IMR-90 (cell line): ENCODE data around the gene ZDHHC12. TPM values are rescaled to one million over a fixed set of nuclear protein-coding genes. Genes with fewer than 3 reads are reported as not detected.
A peak's percentile ranks its signal among the peaks of the same experiment; 100 is the strongest.

Experiments
- ATAC-seq: fragments of 200-7000 bp; cut with Tn5 transposase; 2 replicates; pipeline ENCODE4 v1.9.1; 2020; ENCODE audit warnings: low read depth, mild to moderate bottlenecking, moderate library complexity
- BruUV-seq: library from RNA; stranded (reverse); fragments of 400-500 nt; replicated peaks from 2 replicates; lab custom pipeline; 2021; lab: Mats Ljungman, UMichigan
- CTCF ChIA-PET: fragments of 300-600 bp; formaldehyde crosslinking; extraction: SDS; loops from one replicate; lab custom pipeline; 2021; ENCODE audit warnings: antibody characterized with exemption; lab: Yijun Ruan, JAX
- POLR2A ChIA-PET: fragments of 300-600 bp; sonication (Branson Sonifier 250); formaldehyde crosslinking; loops from one replicate; lab custom pipeline; 2022; ENCODE audit warnings: antibody characterized with exemption; ENCODE audit not compliant: unreplicated experiment; lab: Charles Lee
- DNase-seq: peaks from one replicate; pipeline ENCODE4 v3.0.0; 2013
- H2AFZ ChIP-seq: replicated peaks from 2 replicates; pipeline ENCODE3; 2013; ENCODE audit warnings: low read length, mild to moderate bottlenecking; ENCODE audit not compliant: poor library complexity
- H2AK5ac ChIP-seq: 2 replicates; pipeline ENCODE4 v1.6.1; 2013; ENCODE audit warnings: low read depth, low read length, inconsistent platforms
- H2AK9ac ChIP-seq: replicated peaks from 2 replicates; pipeline ENCODE3; 2013; ENCODE audit warnings: mild to moderate bottlenecking, low read depth, low read length, moderate library complexity; ENCODE audit not compliant: poor library complexity
- H2BK120ac ChIP-seq: 2 replicates; pipeline ENCODE4 v1.6.1; 2013; ENCODE audit warnings: low read depth, low read length, inconsistent platforms
- H2BK15ac ChIP-seq: 3 replicates; pipeline ENCODE4 v1.6.1; 2013; ENCODE audit warnings: low read depth, low read length, inconsistent platforms
- H2BK20ac ChIP-seq: 2 replicates; pipeline ENCODE4 v1.6.1; 2013; ENCODE audit warnings: low read depth, mild to moderate bottlenecking, inconsistent platforms, low read length, moderate library complexity
- H2BK5ac ChIP-seq: 2 replicates; pipeline ENCODE4 v1.6.1; 2013; ENCODE audit warnings: mild to moderate bottlenecking, low read depth, low read length, inconsistent platforms; ENCODE audit not compliant: poor library complexity, severe bottlenecking
- H3K14ac ChIP-seq: replicated peaks from 2 replicates; pipeline ENCODE4 v1.6.1; 2013; ENCODE audit warnings: low read depth, low read length, inconsistent platforms
- H3K18ac ChIP-seq: 2 replicates; pipeline ENCODE4 v1.6.1; 2013; ENCODE audit warnings: low read depth, low read length, control low read depth
- H3K23ac ChIP-seq: 2 replicates; pipeline ENCODE4 v1.6.1; 2013; ENCODE audit warnings: low read depth, low read length, inconsistent platforms
- H3K27ac ChIP-seq: 2 replicates; pipeline ENCODE4 v1.5.1; 2013; ENCODE audit warnings: mild to moderate bottlenecking, control low read depth, low read length; ENCODE audit not compliant: insufficient read depth
- H3K27me3 ChIP-seq: 2 replicates; pipeline ENCODE4 v1.6.1; 2013; ENCODE audit warnings: low read length; ENCODE audit not compliant: control insufficient read depth, insufficient read depth
- H3K36me3 ChIP-seq: 2 replicates; pipeline ENCODE4 v1.6.1; 2013; ENCODE audit warnings: low read length, mixed read lengths; ENCODE audit not compliant: control insufficient read depth, insufficient read depth
- H3K4ac ChIP-seq: 2 replicates; pipeline ENCODE4 v1.6.1; 2013; ENCODE audit warnings: low read depth, low read length, inconsistent platforms
- H3K4me1 ChIP-seq: 2 replicates; pipeline ENCODE4 v1.6.1; 2013; ENCODE audit warnings: low read length, mixed read lengths; ENCODE audit not compliant: control insufficient read depth, insufficient read depth
- H3K4me2 ChIP-seq: 2 replicates; pipeline ENCODE4 v1.6.1; 2013; ENCODE audit warnings: low read depth, mild to moderate bottlenecking, control low read depth, low read length, moderate library complexity
- H3K4me3 ChIP-seq: 2 replicates; pipeline ENCODE4 v1.5.1; 2013; ENCODE audit warnings: low read depth, mild to moderate bottlenecking, control low read depth, low read length, moderate library complexity; ENCODE audit not compliant: insufficient read depth
- H3K56ac ChIP-seq: 2 replicates; pipeline ENCODE4 v1.6.1; 2013; ENCODE audit warnings: low read length, inconsistent platforms; ENCODE audit not compliant: insufficient read depth; ENCODE audit errors: extremely low read depth
- H3K79me1 ChIP-seq, 2 experiments: 2 replicates each; pipeline ENCODE4 v1.6.1; 2013; ENCODE audit warnings: low read length in 2 of 2, inconsistent platforms in 1 of 2, low read depth in 1 of 2
- H3K9ac ChIP-seq: 2 replicates; pipeline ENCODE4 v1.6.1; 2013; ENCODE audit warnings: low read depth, low read length, control low read depth
- H3K9me1 ChIP-seq: 2 replicates; pipeline ENCODE4 v1.6.1; 2013; ENCODE audit warnings: low read length, inconsistent platforms; ENCODE audit not compliant: insufficient read depth
- H3K9me3 ChIP-seq: 2 replicates; pipeline ENCODE4 v1.6.1; 2013; ENCODE audit warnings: low read length; ENCODE audit not compliant: control insufficient read depth, insufficient read depth
- H4K20me1 ChIP-seq: 2 replicates; pipeline ENCODE4 v1.6.1; 2013; ENCODE audit warnings: low read length, inconsistent platforms; ENCODE audit not compliant: insufficient read depth
- H4K5ac ChIP-seq: 2 replicates; pipeline ENCODE4 v1.6.1; 2013; ENCODE audit warnings: mild to moderate bottlenecking, low read depth, low read length, control low read depth
- H4K8ac ChIP-seq, 2 experiments: 2 replicates each; pipeline ENCODE4 v1.6.1; 2013; ENCODE audit warnings: low read depth in 2 of 2, low read length in 2 of 2, control low read depth in 1 of 2, inconsistent platforms in 1 of 2
- H4K91ac ChIP-seq: 2 replicates; pipeline ENCODE4 v1.6.1; 2013; ENCODE audit warnings: low read depth, low read length, inconsistent platforms; ENCODE audit not compliant: insufficient read depth
- BHLHE40 ChIP-seq: fragments of 150-350 bp; IDR thresholded peaks from 2 replicates; pipeline ENCODE4 v1.6.1; 2016; ENCODE audit warnings: mild to moderate bottlenecking, low read depth, low read length
- CEBPB ChIP-seq: IDR thresholded peaks from 2 replicates; pipeline ENCODE4 v1.6.1; 2012; ENCODE audit warnings: low read depth, low read length, improper control_type of control experiment
- CHD1 ChIP-seq: IDR thresholded peaks from 2 replicates; pipeline ENCODE4 v1.6.1; 2012; ENCODE audit warnings: low read depth, low read length, improper control_type of control experiment
- CTCF ChIP-seq: conservative IDR thresholded peaks from 2 replicates; pipeline ENCODE4 v1.5.1; 2012; ENCODE audit warnings: mild to moderate bottlenecking, low read depth, low read length, improper control_type of control experiment
- ELK1 ChIP-seq: fragments of 150-350 bp; IDR thresholded peaks from 2 replicates; pipeline ENCODE4 v1.6.1; 2016; ENCODE audit warnings: low read depth, mild to moderate bottlenecking, low read length, moderate library complexity, borderline replicate concordance
- FOS ChIP-seq: fragments of 150-350 bp; IDR thresholded peaks from 2 replicates; pipeline ENCODE4 v1.6.1; 2016; ENCODE audit warnings: low read depth, low read length
- MAFK ChIP-seq: IDR thresholded peaks from 2 replicates; pipeline ENCODE4 v1.6.1; 2012; ENCODE audit warnings: low read depth, low read length, improper control_type of control experiment
- MAZ ChIP-seq: IDR thresholded peaks from 2 replicates; pipeline ENCODE4 v1.6.1; 2012; ENCODE audit warnings: low read depth, mild to moderate bottlenecking, low read length, improper control_type of control experiment, moderate library complexity, borderline replicate concordance
- MXI1 ChIP-seq: IDR thresholded peaks from 2 replicates; pipeline ENCODE4 v1.6.1; 2012; ENCODE audit warnings: low read depth, mild to moderate bottlenecking, low read length, moderate library complexity, borderline replicate concordance
- POLR2A ChIP-seq: IDR thresholded peaks from 2 replicates; pipeline ENCODE4 v1.6.1; 2012; ENCODE audit warnings: mild to moderate bottlenecking, low read depth, low read length
- RCOR1 ChIP-seq: IDR thresholded peaks from 2 replicates; pipeline ENCODE4 v1.6.1; 2012; ENCODE audit warnings: mild to moderate bottlenecking, low read length, improper control_type of control experiment; ENCODE audit not compliant: insufficient replicate concordance
- RFX5 ChIP-seq: IDR thresholded peaks from 2 replicates; pipeline ENCODE4 v1.8.0; 2012; ENCODE audit warnings: low read depth, mild to moderate bottlenecking, low read length, moderate library complexity
- SMC3 ChIP-seq: fragments of 150-350 bp; IDR thresholded peaks from 2 replicates; pipeline ENCODE4 v1.6.1; 2016; ENCODE audit warnings: low read depth, mild to moderate bottlenecking, antibody characterized with exemption, low read length, moderate library complexity
- USF2 ChIP-seq: fragments of 150-350 bp; IDR thresholded peaks from 2 replicates; pipeline ENCODE4 v1.6.1; 2017; ENCODE audit warnings: mild to moderate bottlenecking, antibody characterized with exemption, low read length, low read depth
- WGBS, 2 experiments: methylation state at CpG; one replicate each; pipeline versions ENCODE4 v1.1.5 to v1.1.7; 2013; ENCODE audit warnings: missing lambda C conversion rate in 2 of 2; ENCODE audit not compliant: insufficient read length in 1 of 2; ENCODE audit errors: extremely low coverage in 2 of 2; 5-methylcytosine and 5-hydroxymethylcytosine counted together
- dilution Hi-C: fragments of 300-500 bp; cut with HindIII; formaldehyde crosslinking; loops from one replicate; pipeline ENCODE4 v1.14.3; 2018; ENCODE audit warnings: low sequenced_read_pairs; ENCODE audit not compliant: unreplicated experiment
- in situ Hi-C: fragments of 300-500 bp; cut with MboI; formaldehyde crosslinking; loops from 3 replicates; pipeline ENCODE4 v1.14.3; 2019; ENCODE audit warnings: low sequenced_read_pairs, inconsistent platforms, mixed read lengths
- intact Hi-C: fragments of 100-400 bp; cut with micrococcal nuclease; formaldehyde crosslinking; loops from 2 replicates; pipeline ENCODE4 v1.10.0; 2022
- polyA plus RNA-seq, 3 experiments: library from polyadenylated mRNA; depleted of rRNA; stranded (reverse); fragments of >200 nt; gene quantifications; 2 replicates each; pipeline ENCODE4 v1.2.3, GENCODE V29; 2012; ENCODE audit warnings: low replicate concordance in 1 of 3
- total RNA-seq: library from RNA; depleted of rRNA; stranded (reverse); fragments of >200 nt; gene quantifications from 2 replicates; pipeline ENCODE4 v1.2.3, GENCODE V29; 2012

The ZDHHC12 gene
- total and polyA plus RNA-seq, 2 of the 4 experiments (the other 2 are of a cell fraction): 16.7 to 60.7 TPM

- Histone ChIP-seq H3K4me2 (peak overlapping the region; percentile 100), H3K56ac (no peak overlapping the region), H3K9ac (peak overlapping the region; percentile 93), H4K5ac (no peak overlapping the region), H2BK15ac (no peak overlapping the region), H3K9me1 (peaks cover 7% of the 10 kb centered on the region; the same call in 1 of the 2 replicates), H4K20me1 (peaks cover 3% of the 10 kb centered on the region; the same call in 1 of the 2 replicates), H3K27ac (0 out of 2 replicates have a peak overlapping the region, but pooled peaks have one; percentile 76), H3K27me3 (no peaks in the 10 kb centered on the region), H4K91ac (no peak overlapping the region), H3K23ac (no peak overlapping the region), H3K36me3 (peaks cover 4% of the 10 kb centered on the region), H3K79me1 (peaks cover 20 to 53% of the 10 kb centered on the region in 2 experiments), H3K4me1 (peaks cover 5% of the 10 kb centered on the region), H3K18ac (no peak overlapping the region), H3K4ac (no peak overlapping the region), H2AFZ (no peak overlapping the region), H3K9me3 (no peaks in the 10 kb centered on the region), H3K4me3 (peak overlapping the region; percentile 99), H2BK5ac (no peak overlapping the region), H2BK20ac (no peak overlapping the region), H4K8ac (no peak overlapping the region), H2AK5ac (peak overlapping the region; percentile 3; the same call in 1 of the 2 replicates), H2AK9ac (peak overlapping the region; percentile 0), H2BK120ac (no peak overlapping the region), H3K14ac (no peak overlapping the region)
- BruUV-seq: TSS peak; percentile 10
- no peak for DNase-seq
- ChIA-PET CTCF (interaction anchor here (0.6 to 1.0 kb wide), 2 partner anchors 12 to 853 kb away, joined by 3 to 4 read pairs; no protein-coding TSS in a partner anchor), POLR2A (no interaction called here)
- ATAC-seq: no peak
- intact Hi-C loops (loop anchor here (1.0 to 2.0 kb wide), 2 partner anchors 16 to 178 kb away; partner anchors contain the start of gene TBC1D13), in situ Hi-C loops (no loop called here), dilution Hi-C loops (no loop called here)
- 89% methylated on average over 6 of the region's 11 CpGs; no CpG with 5 or more reads in 1 of the 2 experiments for WGBS, 2 experiments
- no peak for TF ChIP-seq RFX5
- no peak for TF ChIP-seq USF2
- no peak for TF ChIP-seq CTCF
- no peak for TF ChIP-seq CHD1
- TF ChIP-seq MXI1: no peak
- no peak for TF ChIP-seq BHLHE40
- TF ChIP-seq ELK1: no peak
- no peak for TF ChIP-seq CEBPB
- TF ChIP-seq SMC3: no peak
- no peak for TF ChIP-seq MAZ
- no peak for TF ChIP-seq RCOR1
- no peak for TF ChIP-seq FOS
- TF ChIP-seq MAFK: no peak
- TF ChIP-seq POLR2A: no peak
Measured at GRCh38 chr9:128770286-128771030, 46.5 kb upstream of the ZDHHC12 start.
